GM20431 (cell line): ENCODE results near the gene RRBP1.
"Not testable (repeated sequence)": the region's sequence is repeated elsewhere in the genome, so short reads cannot be mapped to it uniquely, and the experiment has no call there.

Experiments used
- in situ Hi-C: fragments of 300-500 bp; cut with MseI, MboI; formaldehyde crosslinking; loops from one replicate; pipeline ENCODE4 v1.15.0; 2020; ENCODE audit warnings: low sequenced_read_pairs; ENCODE audit not compliant: unreplicated experiment

RRBP1 gene

DNA sequence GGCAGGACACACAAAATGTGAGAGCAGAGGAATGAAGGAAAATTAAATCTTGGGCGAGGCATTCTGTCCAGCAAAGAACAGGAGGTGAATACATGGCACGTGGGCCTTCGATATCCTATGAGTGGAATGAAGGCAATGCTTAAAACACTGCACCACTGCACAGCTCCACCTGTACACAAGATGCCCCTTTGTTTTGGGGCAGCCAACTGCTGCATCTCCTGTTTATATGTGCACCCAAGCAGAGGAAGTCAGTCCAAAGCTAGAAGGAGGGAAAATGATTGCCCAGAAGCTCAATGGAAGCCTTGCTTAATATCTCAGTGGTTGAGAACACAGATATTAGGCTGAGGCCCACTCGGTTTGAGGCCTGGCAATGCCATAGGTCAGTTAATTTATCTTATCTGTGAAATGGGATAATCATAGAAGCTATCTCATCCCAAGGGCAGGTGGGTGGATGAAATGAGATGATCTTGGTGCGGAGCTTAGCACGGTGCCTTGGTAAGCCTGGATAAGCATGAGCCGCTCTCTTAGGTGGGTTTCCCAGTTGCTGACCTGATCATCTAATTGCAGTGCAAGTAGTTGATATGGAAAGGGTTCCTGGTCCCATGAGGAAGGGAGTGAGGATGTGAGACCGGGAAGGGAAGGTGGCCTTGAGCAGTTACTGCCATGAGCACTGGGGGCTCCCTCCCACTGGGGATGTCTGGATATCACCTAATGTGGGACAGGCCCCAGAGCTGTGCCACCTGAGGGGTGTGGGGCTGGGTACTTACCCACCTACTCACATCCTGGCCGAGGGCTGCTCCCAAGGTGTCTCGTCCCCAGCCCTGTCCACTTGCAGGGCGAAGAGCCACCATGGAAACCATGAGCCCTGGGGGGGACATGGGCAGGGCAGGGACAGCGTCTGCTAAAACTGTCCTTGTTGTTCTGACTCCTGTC is 27.6 kb upstream of the RRBP1 start:
- in situ Hi-C loops = no loop called here

DNA sequence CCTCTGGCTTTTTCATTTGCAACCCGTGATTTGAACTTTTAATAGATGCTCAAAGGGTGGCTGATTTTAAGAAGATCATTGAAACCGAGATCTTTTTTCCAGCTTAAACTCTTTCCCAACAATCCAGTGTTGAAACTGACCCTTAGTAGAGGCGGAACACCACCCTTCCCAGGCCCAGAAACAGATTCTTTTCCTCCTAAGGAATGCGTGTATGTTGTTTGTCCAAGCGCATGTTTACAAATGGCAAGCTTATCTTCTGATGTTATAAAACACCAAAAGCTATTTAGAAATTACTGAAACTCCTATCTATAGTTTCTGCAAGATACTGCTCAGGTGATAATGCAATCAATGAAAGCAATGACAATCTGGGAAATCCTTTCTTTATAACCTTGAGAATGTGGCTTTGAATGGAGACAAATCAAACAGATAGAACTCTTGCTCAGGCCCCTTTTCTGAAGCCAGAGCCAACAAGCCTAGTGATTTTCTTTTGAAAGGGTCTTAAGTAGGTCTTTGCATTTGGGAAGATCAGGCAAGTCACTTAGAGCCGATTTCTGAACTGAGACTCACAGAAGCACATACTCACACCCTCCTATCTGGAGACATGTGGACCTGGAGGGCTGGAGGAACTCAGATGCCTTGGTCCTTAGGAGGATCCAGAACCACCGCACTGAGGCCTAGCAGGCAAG is 26.8 kb upstream of the RRBP1 start:
- in situ Hi-C loops = no loop called here

DNA sequence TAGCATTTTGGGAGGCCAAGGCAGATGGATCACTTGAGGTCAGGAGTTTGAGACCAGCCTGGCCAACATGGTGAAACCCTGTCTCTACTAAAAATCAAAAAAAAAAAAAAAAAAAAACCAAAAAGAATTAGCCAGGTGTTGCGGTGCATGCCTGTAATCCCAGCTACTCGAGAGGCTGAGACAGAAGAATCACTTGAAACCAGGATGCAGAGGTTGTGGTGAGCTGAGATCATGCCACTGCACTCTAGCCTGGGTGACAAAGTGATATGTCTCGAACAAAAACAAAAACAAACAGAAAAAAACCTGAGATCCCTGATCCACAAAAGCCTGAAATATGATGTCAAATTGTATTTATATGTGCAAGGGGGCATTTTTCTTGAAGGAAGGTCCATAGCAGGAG is 25.9 kb upstream of the RRBP1 start:
- in situ Hi-C loops = not testable (repeated sequence)

DNA sequence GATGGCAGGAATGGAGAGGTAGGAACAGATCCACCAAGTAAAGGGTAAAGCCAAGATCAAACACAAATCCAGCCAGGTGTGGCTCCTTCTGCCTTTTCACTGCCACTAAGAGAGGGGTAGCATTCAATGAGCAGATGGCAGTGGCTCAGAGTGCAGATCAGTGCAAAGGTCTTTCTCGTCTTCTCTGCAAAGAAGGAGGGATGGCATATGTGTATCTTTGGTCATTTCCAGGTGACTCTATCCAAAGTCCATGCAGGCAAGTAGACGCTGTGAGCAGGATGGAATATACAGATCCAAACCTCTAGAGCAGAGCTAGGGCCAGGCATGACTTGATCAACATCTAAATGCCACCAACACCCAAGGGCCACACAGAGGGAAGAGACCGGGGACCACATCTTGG is 24.6 kb upstream of the RRBP1 start:
- in situ Hi-C loops = no loop called here

DNA sequence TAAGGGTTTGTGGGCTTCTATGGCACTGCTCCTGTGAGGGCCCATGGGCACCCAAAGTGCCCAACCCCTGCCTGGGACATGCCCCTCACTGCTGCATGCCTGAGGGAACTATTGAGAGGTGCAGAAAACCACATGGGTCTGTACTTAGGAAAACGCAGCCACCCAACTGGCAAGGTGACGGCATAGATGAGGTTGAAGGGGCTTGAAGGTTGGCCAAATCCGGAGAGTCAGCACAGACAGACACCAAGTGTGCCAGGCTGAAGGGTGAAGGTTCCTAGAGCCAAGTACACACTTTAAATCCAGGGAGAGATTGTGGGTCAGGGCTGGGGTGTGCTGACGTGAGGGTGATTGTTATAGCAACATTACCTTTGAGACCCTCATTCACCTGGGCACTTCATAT is 23.9 kb upstream of the RRBP1 start:
- in situ Hi-C loops = no loop called here

DNA sequence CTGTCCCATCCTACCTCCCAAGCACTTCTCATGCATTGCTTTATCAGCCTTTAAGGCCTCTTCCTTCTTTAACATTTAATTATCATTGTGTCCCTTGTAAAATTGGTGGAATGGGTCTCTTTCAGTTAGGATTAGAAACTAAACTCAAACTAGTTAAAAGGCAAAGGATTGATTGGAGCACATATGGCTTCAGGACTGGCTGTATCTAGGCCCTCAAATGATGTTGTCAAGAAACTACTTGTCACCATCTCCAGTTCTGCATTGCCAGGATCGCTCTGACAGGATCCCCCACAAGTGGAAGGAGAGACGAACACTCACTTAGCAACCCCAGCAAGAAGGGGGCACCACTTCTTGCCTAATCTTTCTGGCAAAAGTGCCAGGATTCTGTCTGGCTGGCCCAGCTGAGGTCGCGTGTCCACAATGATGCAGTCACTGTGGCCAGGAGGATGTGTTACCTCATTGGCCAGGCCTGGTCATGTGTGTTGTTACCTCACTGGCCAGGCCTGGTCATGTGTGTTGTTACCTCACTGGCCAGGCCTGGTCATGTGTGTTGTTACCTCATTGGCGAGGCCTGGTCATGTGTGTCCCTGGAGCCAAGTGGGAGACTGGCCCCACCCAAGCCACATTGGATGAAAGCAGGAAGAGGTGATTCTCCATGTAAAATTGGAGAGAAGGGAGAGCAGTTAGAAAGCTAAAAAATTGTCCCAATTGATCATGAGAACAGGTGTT is 22.7 kb upstream of the RRBP1 start:
- in situ Hi-C loops = no loop called here

DNA sequence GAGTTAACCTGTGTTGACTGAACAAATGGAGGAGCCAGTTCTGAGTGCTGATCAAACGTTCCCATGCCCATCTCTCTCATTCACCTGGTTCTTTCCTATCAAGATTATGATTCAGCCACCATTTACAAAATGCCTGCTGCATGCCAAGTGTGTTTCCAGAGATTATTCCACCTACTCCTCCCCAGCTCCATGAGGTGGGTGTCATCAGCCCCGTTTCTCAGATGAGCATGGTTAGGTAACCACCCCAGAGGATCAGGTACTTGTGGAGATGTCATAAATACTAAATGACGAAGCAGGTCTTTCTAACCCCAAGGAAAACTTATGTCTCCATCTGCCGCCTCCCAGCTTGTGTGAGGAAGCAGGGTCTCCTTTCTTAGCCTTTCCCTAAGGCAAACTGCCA is 19.8 kb upstream of the RRBP1 start:
- in situ Hi-C loops = no loop called here

DNA sequence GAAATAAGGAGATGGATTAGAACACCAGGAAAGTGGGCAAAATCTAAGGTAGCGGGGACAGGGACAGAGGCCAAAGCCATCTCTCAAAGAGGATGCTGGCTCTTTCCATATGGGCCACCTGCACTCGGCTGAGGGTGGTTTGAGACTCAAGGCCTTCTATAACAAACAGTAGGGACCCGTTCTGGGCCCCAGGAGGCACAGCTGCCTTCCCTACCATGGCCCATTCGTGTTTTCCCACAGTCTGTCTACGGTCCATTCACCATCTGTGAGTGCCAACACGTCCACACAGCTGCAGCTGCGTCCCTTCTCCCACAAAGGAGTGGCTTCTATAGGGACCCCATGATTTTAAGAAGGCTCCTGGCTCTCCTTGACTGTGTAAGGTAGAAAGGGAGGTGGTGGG is 18.6 kb upstream of the RRBP1 start:
- in situ Hi-C loops = no loop called here

DNA sequence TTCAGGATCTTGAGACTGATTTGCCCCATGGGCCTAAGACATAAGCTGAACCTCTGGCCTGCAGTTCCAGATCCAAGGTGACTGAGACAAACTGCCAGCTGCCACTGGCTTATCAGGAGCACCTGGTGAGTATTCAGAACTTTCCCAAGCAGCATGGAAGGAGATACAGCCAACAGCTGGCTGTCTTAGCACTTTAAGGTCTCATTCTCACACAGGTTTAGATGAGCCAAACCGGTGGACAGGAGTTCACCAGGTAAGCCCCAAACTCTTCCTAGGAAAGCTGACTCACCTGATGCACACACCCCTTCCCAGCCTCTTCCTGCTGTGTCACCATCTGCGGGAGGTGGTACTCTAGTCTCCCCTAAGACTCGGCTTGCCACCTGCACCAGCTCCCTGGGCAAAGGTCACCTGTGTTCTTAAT is 17.9 kb upstream of the RRBP1 start, which contains the start of gene BANF2:
BANF2 (plus strand) TSS at position 36 of the 421 bp plus-strand sequence. CDS start 25,060 bp downstream, outside the sequence.
- in situ Hi-C loops = loop anchor here (25.0 kb wide), 1 partner anchor 187 kb away; no protein-coding TSS in a partner anchor

DNA sequence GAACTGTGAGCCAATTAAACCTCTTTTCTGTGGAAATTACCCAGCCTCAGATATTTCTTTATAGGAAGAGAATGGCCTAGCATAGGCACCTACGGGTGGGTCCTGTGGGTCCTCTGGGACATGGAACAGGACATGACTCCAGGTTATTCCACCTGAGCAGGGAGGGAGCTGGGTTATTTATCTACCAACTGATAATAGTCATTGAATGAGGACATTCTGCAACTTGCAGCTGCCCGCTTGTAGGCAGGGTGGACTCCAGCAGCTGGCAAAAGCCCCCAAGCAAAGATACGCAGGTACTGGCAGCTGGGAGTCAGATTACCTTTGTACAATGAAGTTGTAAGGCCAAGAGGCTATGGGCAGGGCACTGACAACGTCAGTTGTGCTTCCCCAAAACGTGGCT is 16.3 kb upstream of the RRBP1 start:
- in situ Hi-C loops = loop anchor here (25.0 kb wide), 1 partner anchor 189 kb away; no protein-coding TSS in a partner anchor

DNA sequence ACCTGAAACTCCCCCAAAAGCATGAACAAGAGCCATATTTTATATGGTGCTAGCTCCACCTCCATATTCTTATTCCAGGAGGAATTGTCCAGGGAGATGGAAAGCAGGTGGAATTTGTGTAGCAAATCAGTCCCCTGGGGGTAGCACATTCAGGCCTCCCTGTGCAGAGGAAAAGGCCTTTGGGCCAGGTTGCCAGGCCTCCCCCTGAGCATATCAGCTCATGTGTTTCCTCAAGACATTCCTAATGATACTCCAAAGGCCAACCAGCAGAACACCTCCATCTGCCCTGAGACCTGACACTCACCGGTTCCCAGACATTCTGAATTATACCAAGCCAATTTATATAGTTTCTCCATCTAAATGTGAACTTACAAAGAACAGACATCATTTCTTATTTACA is 15.1 kb upstream of the RRBP1 start:
- in situ Hi-C loops = loop anchor here (25.0 kb wide), 1 partner anchor 190 kb away; no protein-coding TSS in a partner anchor

DNA sequence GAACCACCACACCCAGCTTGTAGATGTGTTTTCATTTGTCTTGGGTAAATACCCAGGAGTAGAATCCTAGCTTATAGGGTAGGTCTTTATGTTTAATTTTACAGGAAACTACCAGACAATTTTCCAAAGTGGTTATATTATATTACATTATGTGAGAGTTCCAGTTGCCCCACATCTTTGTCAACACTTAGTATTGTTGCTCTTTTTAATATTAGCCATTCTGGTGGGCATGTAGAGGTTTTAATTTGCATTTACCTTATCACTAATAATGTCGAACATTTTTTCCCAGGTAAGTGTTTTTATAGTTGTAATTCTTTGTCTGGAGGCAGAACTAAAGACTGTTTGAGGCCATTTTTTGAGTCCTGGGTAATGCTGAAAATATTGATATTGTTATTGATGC is 14.2 kb upstream of the RRBP1 start:
- in situ Hi-C loops = loop anchor here (25.0 kb wide), 1 partner anchor 191 kb away; no protein-coding TSS in a partner anchor

DNA sequence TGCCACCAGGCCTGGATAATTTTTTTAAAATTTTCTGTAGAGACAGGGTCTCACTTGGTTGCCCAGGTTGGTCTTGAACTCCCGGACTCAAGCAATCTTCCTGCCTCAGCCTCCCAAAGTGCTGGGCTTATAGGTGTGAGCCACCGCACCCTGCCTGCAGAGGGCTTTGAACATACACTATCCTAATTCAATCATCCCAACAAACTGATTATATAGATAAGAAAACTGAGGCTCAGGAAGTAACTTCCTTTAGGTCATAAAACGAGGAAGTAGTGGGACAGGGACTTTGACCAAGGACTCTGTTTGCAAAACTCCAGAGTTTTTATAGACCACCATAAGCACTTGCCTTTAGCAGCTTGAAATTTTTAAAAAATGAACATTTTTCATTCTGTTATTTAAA is 12.7 kb upstream of the RRBP1 start:
- in situ Hi-C loops = loop anchor here (25.0 kb wide), 1 partner anchor 193 kb away; no protein-coding TSS in a partner anchor

DNA sequence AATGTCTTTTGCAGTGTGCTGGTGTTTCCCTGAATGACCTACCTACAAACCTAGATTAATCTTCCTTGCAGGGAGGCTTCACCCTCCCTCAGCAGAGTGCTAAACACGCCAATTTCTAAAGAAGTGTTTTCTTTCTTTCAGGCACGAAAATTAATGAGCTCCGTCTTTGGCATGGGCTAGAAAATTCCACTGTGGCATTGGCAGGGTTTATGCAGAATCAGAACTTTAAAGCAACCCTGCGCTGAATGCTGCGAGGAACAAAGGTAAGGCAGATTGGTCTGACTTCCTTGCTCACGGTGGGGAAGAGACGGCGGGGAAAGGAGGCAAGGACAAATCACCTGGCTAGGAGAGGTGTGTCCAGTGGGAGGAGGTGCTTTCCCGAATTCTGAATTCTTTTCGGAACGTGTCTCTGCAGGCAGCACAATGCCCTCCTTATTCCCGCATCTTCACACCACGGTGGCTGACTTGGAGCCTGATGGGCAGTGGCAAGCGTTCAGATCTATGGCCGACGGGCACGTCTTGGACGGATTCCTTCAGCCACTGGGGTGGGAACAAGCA is 11.5 kb upstream of the RRBP1 start:
- in situ Hi-C loops = loop anchor here (25.0 kb wide), 1 partner anchor 194 kb away; no protein-coding TSS in a partner anchor

DNA sequence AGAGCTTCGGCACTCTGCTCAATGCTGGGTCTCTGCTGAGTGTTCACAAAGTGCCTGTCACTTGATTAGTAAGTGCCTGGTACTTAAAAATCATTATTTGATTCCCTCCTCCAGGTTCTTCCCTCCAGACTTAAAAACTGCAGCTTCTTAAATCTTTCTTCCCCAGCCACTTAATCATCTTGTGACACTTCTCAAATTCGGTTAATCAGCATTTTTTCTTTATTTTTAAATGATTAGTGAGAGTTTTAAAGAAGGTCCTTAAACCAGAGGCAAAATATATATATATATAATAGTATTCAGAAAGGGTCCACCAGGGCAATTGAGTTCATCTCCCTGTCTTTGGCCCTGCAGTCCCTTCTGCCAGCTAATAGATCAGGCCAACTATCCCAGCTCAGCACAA is 9.7 kb upstream of the RRBP1 start:
- in situ Hi-C loops = loop anchor here (25.0 kb wide), 1 partner anchor 196 kb away; no protein-coding TSS in a partner anchor

DNA sequence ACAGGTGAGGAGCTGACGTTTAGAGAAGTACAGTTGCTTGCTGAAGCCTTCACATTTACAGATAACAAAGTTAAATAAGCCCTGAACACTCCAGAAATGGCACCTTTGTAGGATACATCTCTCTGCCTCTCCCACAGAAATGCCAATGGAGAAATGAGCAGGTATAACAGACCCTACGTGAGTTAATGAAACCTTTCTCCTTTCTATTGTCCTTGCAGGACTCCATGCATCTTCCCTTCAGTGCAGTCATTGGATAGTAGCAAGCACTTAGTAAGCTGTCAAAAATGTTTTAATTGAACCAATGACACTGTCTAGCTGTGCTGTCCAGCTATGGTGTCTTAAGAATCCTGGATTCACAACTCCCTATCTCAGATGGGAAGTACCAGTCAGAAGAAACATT is 8.1 kb upstream of the RRBP1 start:
- in situ Hi-C loops = loop anchor here (25.0 kb wide), 1 partner anchor 197 kb away; no protein-coding TSS in a partner anchor

DNA sequence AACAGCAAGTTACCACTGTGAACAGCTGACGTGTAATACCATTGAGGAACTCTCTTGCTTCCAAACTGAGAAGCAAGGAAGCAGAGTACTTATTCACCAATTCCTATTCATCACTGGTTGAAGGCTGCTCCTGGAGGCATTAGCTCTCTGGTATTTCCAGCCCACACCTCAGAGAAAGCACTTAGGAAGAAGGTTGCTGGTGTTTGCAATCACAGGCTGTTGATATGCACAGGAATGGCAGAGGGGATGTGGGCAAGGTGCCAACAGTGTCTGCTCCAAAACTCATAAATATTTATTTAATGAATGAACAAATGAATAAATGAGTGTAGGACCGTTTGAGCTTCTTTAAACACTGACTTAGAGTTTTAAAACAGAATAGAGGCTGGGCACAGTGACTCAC is 6.9 kb upstream of the RRBP1 start:
- in situ Hi-C loops = loop anchor here (25.0 kb wide), 1 partner anchor 198 kb away; no protein-coding TSS in a partner anchor

DNA sequence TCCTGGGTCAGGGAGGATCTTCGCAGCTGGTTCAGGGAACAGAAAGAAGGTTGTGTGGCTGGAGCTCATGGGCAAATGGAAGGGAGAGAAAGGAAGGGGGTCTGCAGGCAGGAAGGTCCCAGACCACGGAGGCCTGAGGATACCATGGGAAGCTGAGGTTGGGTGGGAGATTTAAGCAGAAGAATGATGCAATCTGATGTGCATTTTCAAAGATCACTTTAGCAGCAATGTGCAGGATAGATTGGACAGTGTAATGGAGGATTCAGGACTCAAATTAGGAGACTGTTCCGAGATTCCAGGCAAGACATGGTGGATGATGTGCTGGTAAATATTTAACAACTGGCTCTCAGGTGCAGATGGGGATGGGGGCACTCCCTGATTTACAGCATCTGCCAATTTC is 5.8 kb upstream of the RRBP1 start:
- in situ Hi-C loops = loop anchor here (25.0 kb wide), 1 partner anchor 200 kb away; no protein-coding TSS in a partner anchor

DNA sequence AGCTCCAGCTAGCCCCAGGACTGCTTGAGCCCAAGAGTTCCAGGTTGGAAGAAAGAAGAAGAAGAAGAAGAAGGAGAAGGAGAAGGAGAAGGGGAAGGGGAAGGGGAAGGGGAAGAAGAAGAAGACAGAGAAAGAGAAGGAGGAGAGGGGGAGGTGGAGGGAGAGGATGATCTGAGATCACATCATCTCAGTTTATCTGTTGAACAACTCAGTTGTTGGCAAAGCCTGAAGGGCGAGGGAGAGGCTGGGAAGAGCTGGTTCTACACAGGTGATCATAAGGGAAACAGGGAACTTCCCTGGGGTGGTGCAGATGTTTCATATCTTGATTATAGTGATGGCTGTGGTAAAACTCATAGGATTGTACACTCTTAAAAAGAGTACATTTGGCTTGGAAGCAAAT is 3.1 kb upstream of the RRBP1 start:
- in situ Hi-C loops = loop anchor here (25.0 kb wide), 1 partner anchor 202 kb away; no protein-coding TSS in a partner anchor
